Measurements from ENCODE around the gene BIRC3. TPM values are rescaled to one million over a fixed set of nuclear protein-coding genes. Genes with fewer than 3 reads are reported as not detected.

Gene BIRC3
- total RNA-seq, 2 donors from 2014 or later, result 0.04 to 0.07 TPM

GRCh38 chr11:102314784-102315183 lies 2.5 kb upstream of the BIRC3 start:
- no peaks in the 10 kb centered on the region for H3K36me3 ChIP-seq (ENCODE audit: control insufficient read depth, insufficient read depth, low read length)
- H3K36me3 Mint-ChIP-seq (ENCODE audit: low read depth), result no peaks in the 10 kb centered on the region
- no peak overlapping the region for H3K27ac Mint-ChIP-seq
- H3K27me3 Mint-ChIP-seq (ENCODE audit: insufficient read depth), result peaks cover 27% of the 10 kb centered on the region
- no peaks in the 10 kb centered on the region for H3K9me3 ChIP-seq (ENCODE audit: control insufficient read depth, low read length)
- no peak overlapping the region for H3K9ac ChIP-seq (ENCODE audit: extremely low read depth, low read length, poor library complexity, severe bottlenecking)
- peaks cover 28% of the 10 kb centered on the region for H3K27me3 ChIP-seq (ENCODE audit: control insufficient read depth, insufficient read depth, low read length, poor library complexity, severe bottlenecking)
- no peaks in the 10 kb centered on the region for H3K4me1 ChIP-seq (ENCODE audit: control insufficient read depth, insufficient read depth, low read length)
- TF ChIP-seq, protein P1, sequence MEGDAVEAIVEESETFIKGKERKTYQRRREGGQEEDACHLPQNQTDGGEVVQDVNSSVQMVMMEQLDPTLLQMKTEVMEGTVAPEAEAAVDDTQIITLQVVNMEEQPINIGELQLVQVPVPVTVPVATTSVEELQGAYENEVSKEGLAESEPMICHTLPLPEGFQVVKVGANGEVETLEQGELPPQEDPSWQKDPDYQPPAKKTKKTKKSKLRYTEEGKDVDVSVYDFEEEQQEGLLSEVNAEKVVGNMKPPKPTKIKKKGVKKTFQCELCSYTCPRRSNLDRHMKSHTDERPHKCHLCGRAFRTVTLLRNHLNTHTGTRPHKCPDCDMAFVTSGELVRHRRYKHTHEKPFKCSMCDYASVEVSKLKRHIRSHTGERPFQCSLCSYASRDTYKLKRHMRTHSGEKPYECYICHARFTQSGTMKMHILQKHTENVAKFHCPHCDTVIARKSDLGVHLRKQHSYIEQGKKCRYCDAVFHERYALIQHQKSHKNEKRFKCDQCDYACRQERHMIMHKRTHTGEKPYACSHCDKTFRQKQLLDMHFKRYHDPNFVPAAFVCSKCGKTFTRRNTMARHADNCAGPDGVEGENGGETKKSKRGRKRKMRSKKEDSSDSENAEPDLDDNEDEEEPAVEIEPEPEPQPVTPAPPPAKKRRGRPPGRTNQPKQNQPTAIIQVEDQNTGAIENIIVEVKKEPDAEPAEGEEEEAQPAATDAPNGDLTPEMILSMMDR (conservative IDR thresholded peaks at IDR 0.05), result no peak
- no peak overlapping the region for H3K4me3 ChIP-seq (ENCODE audit: low read length)
- no peak overlapping the region for H3K27ac ChIP-seq (ENCODE audit: low read depth, low read length)
- DNase-seq, result no peak
- H3K4me1 Mint-ChIP-seq, result peaks cover 7% of the 10 kb centered on the region
- no peaks in the 10 kb centered on the region for H3K9me3 Mint-ChIP-seq
- no peak overlapping the region for H3K4me3 Mint-ChIP-seq
- 94% methylated on average over 2 of the region's 2 CpGs; no CpG with 5 or more reads in 1 of the 2 experiments for WGBS, 2 experiments (ENCODE audit: insufficient coverage in 1 of 2, insufficient read length in 1 of 2)

- Histone ChIP-seq H3K36me3 (ENCODE audit: control insufficient read depth, insufficient read depth, low read length) (no peaks in the 10 kb centered on the region), H3K9me3 (ENCODE audit: control insufficient read depth, low read length) (no peaks in the 10 kb centered on the region), H3K27ac (ENCODE audit: low read depth, low read length) (no peak overlapping the region), H3K9ac (ENCODE audit: extremely low read depth, low read length, poor library complexity, severe bottlenecking) (no peak overlapping the region), H3K27me3 (ENCODE audit: control insufficient read depth, insufficient read depth, low read length, poor library complexity, severe bottlenecking) (peaks cover 30% of the 10 kb centered on the region), H3K4me1 (ENCODE audit: control insufficient read depth, insufficient read depth, low read length) (no peaks in the 10 kb centered on the region), H3K4me3 (ENCODE audit: low read length) (no peak overlapping the region)
- no peak for DNase-seq
- H3K27me3 Mint-ChIP-seq (ENCODE audit: insufficient read depth), result peaks cover 27% of the 10 kb centered on the region
- H3K27ac Mint-ChIP-seq, result no peak overlapping the region
- H3K9me3 Mint-ChIP-seq, result no peaks in the 10 kb centered on the region
- WGBS, 2 experiments (ENCODE audit: insufficient coverage in 1 of 2, insufficient read length in 1 of 2), result 93 to 100% methylated on average over 3 to 4 of the region's 4 CpGs
- H3K4me3 Mint-ChIP-seq, result no peak overlapping the region
- no peaks in the 10 kb centered on the region for H3K36me3 Mint-ChIP-seq (ENCODE audit: low read depth)
- TF ChIP-seq, protein P1 (conservative IDR thresholded peaks at IDR 0.05), result no peak
- peaks cover 7% of the 10 kb centered on the region for H3K4me1 Mint-ChIP-seq
Observed at GRCh38 chr11:102316346-102316904, 859 bp upstream of the BIRC3 start.

- peak overlapping the region; percentile 74 for H3K4me3 ChIP-seq (ENCODE audit: low read length)
- H3K36me3 ChIP-seq (ENCODE audit: control insufficient read depth, insufficient read depth, low read length), result no peaks in the 10 kb centered on the region
- peaks cover 27% of the 10 kb centered on the region for H3K27me3 Mint-ChIP-seq (ENCODE audit: insufficient read depth)
- no peaks in the 10 kb centered on the region for H3K4me1 ChIP-seq (ENCODE audit: control insufficient read depth, insufficient read depth, low read length)
- WGBS, 2 experiments (ENCODE audit: insufficient coverage in 1 of 2, insufficient read length in 1 of 2), result 61 to 77% methylated on average over 4 to 7 of the region's 7 CpGs
- peaks cover 7% of the 10 kb centered on the region for H3K4me1 Mint-ChIP-seq
- peaks cover 30% of the 10 kb centered on the region for H3K27me3 ChIP-seq (ENCODE audit: control insufficient read depth, insufficient read depth, low read length, poor library complexity, severe bottlenecking)
- no peaks in the 10 kb centered on the region for H3K36me3 Mint-ChIP-seq (ENCODE audit: low read depth)
- no peak overlapping the region for H3K27ac Mint-ChIP-seq
- no peak overlapping the region for H3K9ac ChIP-seq (ENCODE audit: extremely low read depth, low read length, poor library complexity, severe bottlenecking)
- H3K4me3 Mint-ChIP-seq, result peak overlapping the region; percentile 64
- H3K27ac ChIP-seq (ENCODE audit: low read depth, low read length), result no peak overlapping the region
- H3K9me3 ChIP-seq (ENCODE audit: control insufficient read depth, low read length), result no peaks in the 10 kb centered on the region
- no peaks in the 10 kb centered on the region for H3K9me3 Mint-ChIP-seq
- TF ChIP-seq, protein P1 (conservative IDR thresholded peaks at IDR 0.05), result no peak
- DNase-seq, result no peak
Observed at GRCh38 chr11:102317768-102318103, 452 bp downstream of the BIRC3 start.

Data from endodermal cell (in vitro differentiated cells).